AG09309 (cell line): ENCODE data around the gene CGB1.
"Not testable (repeated sequence)": the region's sequence is repeated elsewhere in the genome, so short reads cannot be mapped to it uniquely, and the experiment has no call there.

Experiments used
- DNase-seq: peaks from one replicate; pipeline ENCODE4 v3.0.0-alpha.2; 2010; ENCODE audit warnings: low read depth
- H3K4me3 ChIP-seq: 2 replicates; pipeline ENCODE4 v1.5.1; 2011; ENCODE audit warnings: mild to moderate bottlenecking, low read depth, low read length, moderate library complexity; ENCODE audit not compliant: control insufficient read depth
- CTCF ChIP-seq: IDR thresholded peaks from 2 replicates; pipeline ENCODE4 v1.5.1; 2011; ENCODE audit warnings: mild to moderate bottlenecking, low read depth, low read length, inconsistent platforms; ENCODE audit not compliant: insufficient read depth, control insufficient read depth; ENCODE audit errors: missing control alignments

Gene CGB1

GRCh38 chr19:49036815-49037214, at the start of gene CGB1:
CGB1 (minus strand) TSS chr19:49036895; CDS start chr19:49036711, 184 bp downstream.
- H3K4me3 ChIP-seq, DNase-seq: not testable (repeated sequence)
- peak; percentile 33 for TF ChIP-seq CTCF

GRCh38 chr19:49086296-49086695, 49.6 kb upstream of the CGB1 start:
- peak overlapping the region; percentile 93 for H3K4me3 ChIP-seq
- no peak for TF ChIP-seq CTCF
- no peak for DNase-seq

- no peak for TF ChIP-seq CTCF
- peak overlapping the region; percentile 93 for H3K4me3 ChIP-seq
- DNase-seq, result no peak
Measured at GRCh38 chr19:49085868-49086232, 49.2 kb upstream of the CGB1 start.

GRCh38 chr19:49085020-49085867, 48.5 kb upstream of the CGB1 start, which contains the start of gene SNRNP70:
SNRNP70 (plus strand) TSS chr19:49085451; CDS start chr19:49086415, 964 bp downstream.
- TF ChIP-seq CTCF, result no peak
- peak within 1 kb of the TSS; percentile 93 for H3K4me3 ChIP-seq
- peak; percentile 98 for DNase-seq

GRCh38 chr19:49084206-49085019, 47.7 kb upstream of the CGB1 start:
- DNase-seq, result no peak
- H3K4me3 ChIP-seq, result peak overlapping the region; percentile 93
- no peak for TF ChIP-seq CTCF

GRCh38 chr19:49081273-49081672, 44.6 kb upstream of the CGB1 start:
- no peak overlapping the region for H3K4me3 ChIP-seq
- DNase-seq, result no peak
- no peak for TF ChIP-seq CTCF
